ENCODE measurements around the gene PTPRN2. TPM values are rescaled to one million over a fixed set of nuclear protein-coding genes. Genes with fewer than 3 reads are reported as not detected.

PTPRN2 gene
- total and polyA plus RNA-seq, 2 of the 13 experiments (the other 11 are each of a cell fraction or from before 2014, with no cell fraction given) = 2.5 to 24.2 TPM

DNA sequence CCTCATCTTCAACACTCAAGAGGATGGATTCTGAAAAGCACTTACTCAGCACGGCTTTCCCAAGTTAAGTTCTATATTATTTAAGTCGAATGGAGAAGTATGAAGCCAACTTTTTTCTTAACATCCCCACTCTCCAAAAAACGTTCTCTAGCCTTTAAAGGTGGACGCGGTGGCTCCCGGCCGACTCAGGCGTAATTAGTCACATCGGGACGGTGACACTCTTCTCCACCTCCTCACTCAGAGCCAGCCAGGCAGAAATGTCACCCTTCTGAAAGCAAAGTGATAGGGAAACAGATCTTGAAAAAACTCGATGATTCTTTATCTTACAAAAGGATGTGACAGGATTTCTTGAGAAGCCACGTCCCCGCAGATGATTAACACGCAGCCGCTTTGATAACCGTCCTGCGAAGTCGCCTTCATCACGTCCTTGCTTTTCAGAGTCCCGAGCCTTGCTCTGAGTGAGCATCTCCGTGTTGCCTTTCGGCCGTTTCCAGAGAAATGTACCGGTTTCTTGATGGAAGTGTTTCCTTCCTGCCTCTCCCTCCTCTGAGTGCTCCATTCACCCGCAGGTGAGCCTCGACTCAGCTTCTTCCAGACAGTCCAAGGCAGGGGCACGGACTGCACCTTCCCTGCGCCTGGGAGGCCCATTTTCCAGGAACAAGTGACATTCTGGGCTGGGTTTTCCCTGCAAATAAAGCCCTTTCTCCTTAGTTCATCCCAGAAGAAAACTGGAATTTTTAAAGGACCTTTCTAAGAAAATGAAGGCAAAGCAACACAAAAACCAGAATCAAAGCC is 936.1 kb downstream of the PTPRN2 start:
- H3K27ac ChIP-seq (ENCODE audit: extremely low read length, insufficient read depth, low read length) = no peak overlapping the region
- no peak overlapping the region for H3K4me3 ChIP-seq (replicated peaks in 1 of 3; ENCODE audit: insufficient read depth in 1 of 3, low read depth in 2 of 3, low read length in 3 of 3)
- intact Hi-C loops (cut with micrococcal nuclease; ENCODE audit: unreplicated experiment) (no loop called here), in situ Hi-C loops (cut with HindIII; ENCODE audit: extremely low pct_ligation_motif_present, low pct_unique_long_range_greater_than_20kb) (no loop called here)
- H2AFZ ChIP-seq (ENCODE audit: low read length) = no peak overlapping the region
- H3K9me3 ChIP-seq (ENCODE audit: low read length) = no peaks in the 10 kb centered on the region
- H4K20me1 ChIP-seq (ENCODE audit: insufficient read depth, low read length) = peaks cover 6% of the 10 kb centered on the region; the same call in 1 of the 2 replicates
- no peaks in the 10 kb centered on the region for H3K4me1 ChIP-seq (ENCODE audit: insufficient read depth, low read length)
- no peak overlapping the region for H3K4me2 ChIP-seq (ENCODE audit: low read depth, low read length)
- peaks cover 4 to 7% of the 10 kb centered on the region in 2 experiments for H3K27me3 ChIP-seq (ENCODE audit: control insufficient read depth in 1 of 2, insufficient read depth in 2 of 2, low read length in 2 of 2)
- BruUV-seq (replicated peaks) = no TSS peak
- ATAC-seq (no peak), DNase-seq (ENCODE audit: low spot score) (no peak), FAIRE-seq (no peak)
- 60% methylated on average over 28 of the region's 28 CpGs for WGBS (ENCODE audit: low lambda C conversion rate)
- TF ChIP-seq ZNF7 (CRISPR knock-in tag; IDR thresholded peaks at IDR 0.05) (no peak), RXRB (CRISPR knock-in tag; IDR thresholded peaks at IDR 0.05; ENCODE audit: borderline replicate concordance) (no peak), ZNF225 (CRISPR knock-in tag; IDR thresholded peaks at IDR 0.05) (no peak)
- TF ChIP-seq, protein P1, sequence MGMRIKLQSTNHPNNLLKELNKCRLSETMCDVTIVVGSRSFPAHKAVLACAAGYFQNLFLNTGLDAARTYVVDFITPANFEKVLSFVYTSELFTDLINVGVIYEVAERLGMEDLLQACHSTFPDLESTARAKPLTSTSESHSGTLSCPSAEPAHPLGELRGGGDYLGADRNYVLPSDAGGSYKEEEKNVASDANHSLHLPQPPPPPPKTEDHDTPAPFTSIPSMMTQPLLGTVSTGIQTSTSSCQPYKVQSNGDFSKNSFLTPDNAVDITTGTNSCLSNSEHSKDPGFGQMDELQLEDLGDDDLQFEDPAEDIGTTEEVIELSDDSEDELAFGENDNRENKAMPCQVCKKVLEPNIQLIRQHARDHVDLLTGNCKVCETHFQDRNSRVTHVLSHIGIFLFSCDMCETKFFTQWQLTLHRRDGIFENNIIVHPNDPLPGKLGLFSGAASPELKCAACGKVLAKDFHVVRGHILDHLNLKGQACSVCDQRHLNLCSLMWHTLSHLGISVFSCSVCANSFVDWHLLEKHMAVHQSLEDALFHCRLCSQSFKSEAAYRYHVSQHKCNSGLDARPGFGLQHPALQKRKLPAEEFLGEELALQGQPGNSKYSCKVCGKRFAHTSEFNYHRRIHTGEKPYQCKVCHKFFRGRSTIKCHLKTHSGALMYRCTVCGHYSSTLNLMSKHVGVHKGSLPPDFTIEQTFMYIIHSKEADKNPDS (CRISPR knock-in tag; IDR thresholded peaks at IDR 0.05) = no peak
- CTCF ChIA-PET (ENCODE audit: low intra/inter-chr PET ratio, low total read pairs) = no interaction called here
- H3K9ac ChIP-seq (ENCODE audit: insufficient read depth, low read depth, low read length) = no peak overlapping the region
- H3K79me2 ChIP-seq (ENCODE audit: insufficient read depth, low read length) = no peaks in the 10 kb centered on the region
- H3K36me3 ChIP-seq (replicated peaks in 1 of 2; ENCODE audit: control insufficient read depth in 1 of 2, insufficient read depth in 2 of 2, low read length in 2 of 2) = no peaks in the 10 kb centered on the region
- POLR2A ChIA-PET = no interaction called here

DNA sequence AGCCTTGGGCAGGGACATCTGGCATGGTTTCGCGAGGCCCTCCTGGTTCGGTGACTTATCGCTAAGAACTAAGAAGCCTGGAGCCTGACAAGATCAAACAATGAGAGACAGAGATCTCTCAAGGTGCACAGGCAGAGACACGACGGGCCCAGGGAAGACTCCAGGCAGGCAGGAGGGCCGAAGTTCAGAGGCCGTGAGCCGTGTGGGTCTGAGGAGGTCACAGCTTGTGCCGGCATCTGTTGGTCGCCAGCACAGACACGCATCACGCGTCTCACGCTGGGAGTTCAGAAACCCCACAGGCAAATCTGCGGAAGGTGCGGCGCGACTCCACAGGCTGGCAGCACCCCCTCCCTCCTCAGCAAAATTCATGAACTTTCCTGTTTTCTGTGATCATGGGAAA is 936.8 kb downstream of the PTPRN2 start:
- Histone ChIP-seq H2AFZ (ENCODE audit: low read length) (no peak overlapping the region), H3K27me3 (ENCODE audit: control insufficient read depth in 1 of 2, insufficient read depth in 2 of 2, low read length in 2 of 2) (peaks cover 4 to 7% of the 10 kb centered on the region in 2 experiments), H3K4me2 (ENCODE audit: low read depth, low read length) (no peak overlapping the region), H3K36me3 (replicated peaks in 1 of 2; ENCODE audit: control insufficient read depth in 1 of 2, insufficient read depth in 2 of 2, low read length in 2 of 2) (no peaks in the 10 kb centered on the region), H4K20me1 (ENCODE audit: insufficient read depth, low read length) (peaks cover 6% of the 10 kb centered on the region; the same call in 1 of the 2 replicates), H3K79me2 (ENCODE audit: insufficient read depth, low read length) (no peaks in the 10 kb centered on the region), H3K4me1 (ENCODE audit: insufficient read depth, low read length) (no peaks in the 10 kb centered on the region), H3K9me3 (ENCODE audit: low read length) (no peaks in the 10 kb centered on the region), H3K4me3 (replicated peaks in 1 of 3; ENCODE audit: insufficient read depth in 1 of 3, low read depth in 2 of 3, low read length in 3 of 3) (no peak overlapping the region), H3K9ac (ENCODE audit: insufficient read depth, low read depth, low read length) (no peak overlapping the region), H3K27ac (ENCODE audit: extremely low read length, insufficient read depth, low read length) (no peak overlapping the region)
- no peak for DNase-seq (ENCODE audit: low spot score)
- ChIA-PET POLR2A (no interaction called here), CTCF (ENCODE audit: low intra/inter-chr PET ratio, low total read pairs) (no interaction called here)
- in situ Hi-C loops (cut with HindIII; ENCODE audit: extremely low pct_ligation_motif_present, low pct_unique_long_range_greater_than_20kb) (no loop called here), intact Hi-C loops (cut with micrococcal nuclease; ENCODE audit: unreplicated experiment) (no loop called here)
- 83% methylated on average over 16 of the region's 19 CpGs for WGBS (ENCODE audit: low lambda C conversion rate)
- no peak for ATAC-seq
- no TSS peak for BruUV-seq (replicated peaks)
- FAIRE-seq = no peak
- TF ChIP-seq, protein P2, sequence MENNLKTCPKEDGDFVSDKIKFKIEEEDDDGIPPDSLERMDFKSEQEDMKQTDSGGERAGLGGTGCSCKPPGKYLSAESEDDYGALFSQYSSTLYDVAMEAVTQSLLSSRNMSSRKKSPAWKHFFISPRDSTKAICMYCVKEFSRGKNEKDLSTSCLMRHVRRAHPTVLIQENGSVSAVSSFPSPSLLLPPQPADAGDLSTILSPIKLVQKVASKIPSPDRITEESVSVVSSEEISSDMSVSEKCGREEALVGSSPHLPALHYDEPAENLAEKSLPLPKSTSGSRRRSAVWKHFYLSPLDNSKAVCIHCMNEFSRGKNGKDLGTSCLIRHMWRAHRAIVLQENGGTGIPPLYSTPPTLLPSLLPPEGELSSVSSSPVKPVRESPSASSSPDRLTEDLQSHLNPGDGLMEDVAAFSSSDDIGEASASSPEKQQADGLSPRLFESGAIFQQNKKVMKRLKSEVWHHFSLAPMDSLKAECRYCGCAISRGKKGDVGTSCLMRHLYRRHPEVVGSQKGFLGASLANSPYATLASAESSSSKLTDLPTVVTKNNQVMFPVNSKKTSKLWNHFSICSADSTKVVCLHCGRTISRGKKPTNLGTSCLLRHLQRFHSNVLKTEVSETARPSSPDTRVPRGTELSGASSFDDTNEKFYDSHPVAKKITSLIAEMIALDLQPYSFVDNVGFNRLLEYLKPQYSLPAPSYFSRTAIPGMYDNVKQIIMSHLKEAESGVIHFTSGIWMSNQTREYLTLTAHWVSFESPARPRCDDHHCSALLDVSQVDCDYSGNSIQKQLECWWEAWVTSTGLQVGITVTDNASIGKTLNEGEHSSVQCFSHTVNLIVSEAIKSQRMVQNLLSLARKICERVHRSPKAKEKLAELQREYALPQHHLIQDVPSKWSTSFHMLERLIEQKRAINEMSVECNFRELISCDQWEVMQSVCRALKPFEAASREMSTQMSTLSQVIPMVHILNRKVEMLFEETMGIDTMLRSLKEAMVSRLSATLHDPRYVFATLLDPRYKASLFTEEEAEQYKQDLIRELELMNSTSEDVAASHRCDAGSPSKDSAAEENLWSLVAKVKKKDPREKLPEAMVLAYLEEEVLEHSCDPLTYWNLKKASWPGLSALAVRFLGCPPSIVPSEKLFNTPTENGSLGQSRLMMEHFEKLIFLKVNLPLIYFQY (CRISPR knock-in tag; IDR thresholded peaks at IDR 0.05; ENCODE audit: borderline replicate concordance) = no peak
- no peak for TF ChIP-seq SRY (CRISPR knock-in tag; IDR thresholded peaks at IDR 0.05)
- no peak for TF ChIP-seq ZNF569 (CRISPR knock-in tag; IDR thresholded peaks at IDR 0.05; ENCODE audit: borderline replicate concordance)
- TF ChIP-seq GTF2F1 (IDR thresholded peaks at IDR 0.05; ENCODE audit: low read length) = no peak
- TF ChIP-seq ZNF530 (CRISPR knock-in tag; IDR thresholded peaks at IDR 0.05; ENCODE audit: low read depth) = no peak
